Measurements from ENCODE around the gene POMZP3. TPM values are rescaled to one million over a fixed set of nuclear protein-coding genes. Genes with fewer than 3 reads are reported as not detected.
"Not testable (repeated sequence)": the region's sequence is repeated elsewhere in the genome, so short reads cannot be mapped to it uniquely, and the experiment has no call there.

POMZP3 gene
- total RNA-seq, 2 donors from 2014 or later: 6.9 to 12.6 TPM

- H3K9me3 Mint-ChIP-seq; H3K4me3 Mint-ChIP-seq; H3K27me3 Mint-ChIP-seq; H3K27ac Mint-ChIP-seq; H3K36me3 Mint-ChIP-seq (ENCODE audit: low read depth): not testable (repeated sequence)
- ATAC-seq (replicated peaks): peak; percentile 71
- H3K4me1 Mint-ChIP-seq: peaks cover 18% of the 10 kb centered on the region
These were observed 27.0 kb downstream of the POMZP3 start for GRCh38 chr7:76600116-76600482.

- H3K4me1 Mint-ChIP-seq: peaks cover 19% of the 10 kb centered on the region
- not testable (repeated sequence) for ATAC-seq (replicated peaks); H3K27me3 Mint-ChIP-seq; H3K4me3 Mint-ChIP-seq; H3K9me3 Mint-ChIP-seq; H3K36me3 Mint-ChIP-seq (ENCODE audit: low read depth)
- H3K27ac Mint-ChIP-seq: peak overlapping the region; percentile 52
These were observed 28.4 kb downstream of the POMZP3 start for GRCh38 chr7:76598590-76599264.

GRCh38 chr7:76597288-76597687 is 29.8 kb downstream of the POMZP3 start:
- not testable (repeated sequence) for ATAC-seq (replicated peaks); H3K27ac Mint-ChIP-seq; H3K36me3 Mint-ChIP-seq (ENCODE audit: low read depth); H3K4me3 Mint-ChIP-seq; H3K27me3 Mint-ChIP-seq; H3K9me3 Mint-ChIP-seq
- H3K4me1 Mint-ChIP-seq: peaks cover 19% of the 10 kb centered on the region

DNA sequence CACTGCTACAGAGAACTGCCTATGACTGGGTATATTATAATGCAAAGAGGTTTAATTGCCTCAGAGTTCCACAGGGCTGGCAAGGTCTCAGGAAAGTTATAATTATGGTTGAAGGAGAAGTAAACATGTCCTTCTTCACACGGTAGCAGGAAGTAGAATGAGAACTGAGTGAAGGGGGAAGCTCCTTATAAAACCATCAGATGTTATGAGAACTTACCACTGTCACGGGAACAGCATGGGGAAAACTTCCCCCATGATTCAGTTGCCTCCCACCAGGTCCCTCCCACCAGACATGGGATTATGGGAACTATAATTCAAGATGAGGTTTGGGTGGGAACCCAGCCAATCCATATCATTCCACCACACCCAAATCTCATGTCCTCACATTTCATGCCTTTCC is 34.4 kb downstream of the POMZP3 start:
- H3K4me3 Mint-ChIP-seq; H3K27me3 Mint-ChIP-seq; H3K36me3 Mint-ChIP-seq (ENCODE audit: low read depth); H3K9me3 Mint-ChIP-seq; ATAC-seq (replicated peaks); H3K27ac Mint-ChIP-seq: not testable (repeated sequence)
- peaks cover 22% of the 10 kb centered on the region for H3K4me1 Mint-ChIP-seq

DNA sequence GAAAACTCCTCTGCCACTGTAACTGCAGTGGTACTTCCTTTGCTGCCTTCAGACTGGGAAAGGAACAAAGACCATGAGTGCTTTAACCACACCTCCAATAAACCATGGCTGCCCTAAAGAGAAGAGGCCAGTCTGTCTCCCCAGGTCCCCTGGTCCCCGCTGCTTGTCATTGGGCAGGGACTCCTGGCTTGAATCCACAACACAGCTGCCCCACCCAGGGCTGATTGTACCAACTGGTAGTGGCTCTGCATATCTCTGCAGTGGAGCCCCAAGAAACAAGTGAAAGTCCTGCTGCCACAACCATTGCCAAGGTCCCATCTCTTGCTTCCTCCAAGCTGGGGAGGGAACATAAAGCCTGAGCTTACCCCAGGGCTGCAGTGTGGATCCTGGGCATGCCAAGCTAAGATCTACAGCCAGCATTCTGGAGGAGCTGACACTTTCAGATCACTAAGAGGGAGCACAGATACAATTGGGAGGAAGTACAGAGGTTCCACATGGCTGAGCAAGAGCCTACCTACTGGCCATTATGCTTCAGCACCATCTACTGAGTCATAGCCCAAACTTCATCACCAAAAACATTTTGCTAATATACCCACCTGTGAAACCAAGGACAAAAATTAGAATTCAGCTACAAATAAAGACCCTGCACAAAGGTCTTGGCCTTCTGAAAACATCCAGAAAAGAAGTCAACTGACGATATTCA is 35.3 kb downstream of the POMZP3 start:
- H3K9me3 Mint-ChIP-seq; H3K4me3 Mint-ChIP-seq; H3K27me3 Mint-ChIP-seq; H3K36me3 Mint-ChIP-seq (ENCODE audit: low read depth); H3K27ac Mint-ChIP-seq; ATAC-seq (replicated peaks): not testable (repeated sequence)
- peaks cover 31% of the 10 kb centered on the region for H3K4me1 Mint-ChIP-seq

GRCh38 chr7:76591033-76591432 is 36.0 kb downstream of the POMZP3 start:
- peaks cover 27% of the 10 kb centered on the region for H3K4me1 Mint-ChIP-seq
- H3K9me3 Mint-ChIP-seq; H3K27me3 Mint-ChIP-seq; ATAC-seq (replicated peaks); H3K36me3 Mint-ChIP-seq (ENCODE audit: low read depth); H3K4me3 Mint-ChIP-seq; H3K27ac Mint-ChIP-seq: not testable (repeated sequence)

DNA sequence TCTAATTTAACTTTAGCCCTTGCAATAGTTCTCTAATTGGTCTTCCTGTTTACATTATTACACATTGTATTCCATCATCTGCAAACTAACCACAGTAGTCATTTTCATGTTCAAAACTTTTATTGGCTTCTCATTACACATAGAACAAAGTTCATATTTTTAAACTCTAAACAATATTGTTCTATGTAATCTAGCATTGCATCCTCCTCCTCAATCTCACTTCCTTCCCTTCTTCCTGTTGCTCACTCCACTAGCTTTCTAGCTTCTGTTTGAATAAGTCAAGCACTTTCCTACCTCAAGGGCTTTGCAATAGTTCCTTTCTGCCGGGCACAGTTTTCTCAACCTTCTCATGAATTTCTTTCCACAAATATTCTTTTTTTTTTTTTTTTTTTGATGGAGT is 38.5 kb downstream of the POMZP3 start:
- H3K27me3 Mint-ChIP-seq, H3K9me3 Mint-ChIP-seq, H3K27ac Mint-ChIP-seq: not testable (repeated sequence)
- H3K4me3 Mint-ChIP-seq: peak overlapping the region; percentile 44
- peaks cover 21% of the 10 kb centered on the region for H3K4me1 Mint-ChIP-seq
- ATAC-seq (replicated peaks): peak; percentile 32
- peaks cover 26% of the 10 kb centered on the region for H3K36me3 Mint-ChIP-seq (ENCODE audit: low read depth)

GRCh38 chr7:76586585-76587315 is 40.3 kb downstream of the POMZP3 start:
- Mint-ChIP-seq H3K4me1 (peaks cover 27% of the 10 kb centered on the region), H3K36me3 (ENCODE audit: low read depth) (peaks cover 32% of the 10 kb centered on the region), H3K4me3 (peak overlapping the region; percentile 44)
- ATAC-seq (replicated peaks): peak; percentile 42
- H3K27me3 Mint-ChIP-seq, H3K9me3 Mint-ChIP-seq, H3K27ac Mint-ChIP-seq: not testable (repeated sequence)

GRCh38 chr7:76583636-76584281 is 43.3 kb downstream of the POMZP3 start:
- H3K27me3 Mint-ChIP-seq; ATAC-seq (replicated peaks); H3K9me3 Mint-ChIP-seq: not testable (repeated sequence)
- Mint-ChIP-seq H3K4me3 (peak overlapping the region; percentile 70), H3K36me3 (ENCODE audit: low read depth) (peaks cover 25% of the 10 kb centered on the region), H3K4me1 (peaks cover 27% of the 10 kb centered on the region), H3K27ac (peak overlapping the region; percentile 91)

DNA sequence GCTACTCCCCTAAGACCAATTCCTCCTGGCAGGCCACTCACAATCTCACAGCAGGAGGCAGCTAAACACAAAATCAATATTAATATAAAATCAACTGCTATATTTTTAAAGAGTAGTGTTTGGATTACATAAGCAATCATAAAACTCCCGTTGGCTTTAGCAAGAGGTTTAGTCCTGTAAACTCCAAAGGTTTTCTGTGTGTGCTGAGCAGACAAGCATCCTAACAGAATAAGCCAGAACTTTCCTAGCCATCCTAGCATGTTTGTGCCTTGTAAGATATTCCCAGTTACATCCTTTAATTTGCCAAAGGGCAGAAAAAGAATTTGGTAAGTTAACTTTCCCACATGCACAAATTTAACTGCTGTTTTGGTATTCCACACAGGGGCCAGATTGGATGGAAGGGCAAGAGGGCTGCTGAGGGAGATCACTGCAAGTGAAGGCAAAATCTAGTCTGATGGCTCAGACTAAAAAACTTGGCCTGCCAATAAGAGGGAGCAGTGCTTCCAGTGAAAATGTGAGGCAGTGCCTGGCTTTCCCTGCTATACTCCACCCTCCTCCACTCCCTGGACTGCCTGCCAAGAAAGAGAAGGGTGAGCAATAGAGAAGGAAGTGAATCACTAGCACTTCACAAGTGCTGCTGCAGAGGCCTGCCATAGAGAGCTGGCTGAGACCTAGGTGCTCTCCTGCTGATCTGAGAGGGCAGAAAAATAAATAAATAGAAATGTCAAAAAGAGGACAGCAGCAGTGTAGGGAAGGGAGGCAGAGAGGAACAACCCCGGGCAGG is 44.0 kb downstream of the POMZP3 start:
- not testable (repeated sequence) for H3K9me3 Mint-ChIP-seq, H3K27me3 Mint-ChIP-seq
- H3K4me1 Mint-ChIP-seq: peaks cover 22% of the 10 kb centered on the region
- peak; percentile 94 for ATAC-seq (replicated peaks)
- H3K36me3 Mint-ChIP-seq (ENCODE audit: low read depth): peaks cover 25% of the 10 kb centered on the region
- peak overlapping the region; percentile 91 for H3K27ac Mint-ChIP-seq
- H3K4me3 Mint-ChIP-seq: peak overlapping the region; percentile 70

DNA sequence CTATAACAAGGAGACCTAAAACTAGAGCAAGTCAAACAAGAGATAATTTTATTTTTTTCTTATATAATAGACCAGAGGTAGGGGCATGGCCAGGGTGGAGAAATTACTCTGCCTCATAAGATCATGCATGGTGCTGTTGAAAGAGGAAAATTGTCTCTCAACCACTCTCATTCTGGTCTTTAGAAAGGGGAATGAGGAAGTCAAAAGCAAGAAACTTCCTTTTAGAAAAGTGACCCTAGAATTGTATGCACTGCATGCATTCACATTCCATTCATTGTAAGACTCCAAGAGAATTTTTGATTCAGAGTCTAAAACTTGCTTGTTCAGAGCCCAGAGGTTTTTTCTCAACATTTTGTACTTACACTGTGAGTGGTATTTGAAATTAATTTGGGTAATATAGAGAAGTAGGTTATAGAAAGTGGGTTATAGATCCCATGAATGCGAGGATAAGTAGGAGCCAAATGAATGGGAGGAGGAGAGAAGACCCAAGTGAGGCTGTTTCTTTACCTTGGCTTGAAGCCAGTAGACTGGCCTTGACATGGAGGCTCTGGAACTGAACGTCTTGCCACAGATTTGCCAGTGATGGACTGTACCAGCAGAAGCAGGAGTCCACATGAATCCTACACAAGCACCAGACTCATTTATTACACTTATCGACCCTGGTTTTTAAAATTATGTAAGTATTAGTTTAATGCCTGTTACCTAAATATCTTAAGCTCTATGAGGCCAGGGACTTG is 51.0 kb downstream of the POMZP3 start:
- not testable (repeated sequence) for ATAC-seq (replicated peaks); H3K4me3 Mint-ChIP-seq; H3K4me1 Mint-ChIP-seq; H3K27me3 Mint-ChIP-seq; H3K27ac Mint-ChIP-seq; H3K9me3 Mint-ChIP-seq
- peaks cover 18% of the 10 kb centered on the region for H3K36me3 Mint-ChIP-seq (ENCODE audit: low read depth)

GRCh38 chr7:76575431-76575830 is 51.6 kb downstream of the POMZP3 start:
- peaks cover 23% of the 10 kb centered on the region for H3K36me3 Mint-ChIP-seq (ENCODE audit: low read depth)
- not testable (repeated sequence) for H3K27me3 Mint-ChIP-seq; H3K4me3 Mint-ChIP-seq; ATAC-seq (replicated peaks); H3K4me1 Mint-ChIP-seq; H3K27ac Mint-ChIP-seq; H3K9me3 Mint-ChIP-seq

GRCh38 chr7:76572296-76572695 is 54.8 kb downstream of the POMZP3 start:
- H3K27ac Mint-ChIP-seq; ATAC-seq (replicated peaks): not testable (repeated sequence)

More at GRCh38 chr7:76572296-76572695, 54.8 kb downstream of the POMZP3 start:
- not testable (repeated sequence) for H3K4me3 Mint-ChIP-seq, H3K4me1 Mint-ChIP-seq, H3K27me3 Mint-ChIP-seq, H3K9me3 Mint-ChIP-seq
- H3K36me3 Mint-ChIP-seq (ENCODE audit: low read depth): peaks cover 35% of the 10 kb centered on the region
